ENCODE results near the gene KLRG1.

GRCh38 chr12:9039397-9039977 is 50.1 kb downstream of the KLRG1 start:
- TF ChIP-seq POLR2A (IDR thresholded peaks at IDR 0.05; ENCODE audit: low read length) (no peak), GATA1 (IDR thresholded peaks at IDR 0.05; ENCODE audit: low read depth, low read length) (no peak)

Data from erythroblast (primary cell).